H1 (cell line): ENCODE data around the gene NRL. TPM values are rescaled to one million over a fixed set of nuclear protein-coding genes. Genes with fewer than 3 reads are reported as not detected.

Experiments
- SIRT6 ChIP-seq: IDR thresholded peaks from one replicate; pipeline ENCODE4 v1.7.1; 2012; ENCODE audit warnings: low read length, inconsistent platforms
- SP1 ChIP-seq: IDR thresholded peaks from 2 replicates; pipeline ENCODE4 v1.6.1; 2011; ENCODE audit warnings: low read depth, low read length
- ZNF274 ChIP-seq: IDR thresholded peaks from 2 replicates; pipeline ENCODE4 v1.7.0; 2012; ENCODE audit warnings: low read length, borderline replicate concordance; ENCODE audit errors: extremely low read depth
- polyA plus RNA-seq, 7 experiments: library from polyadenylated mRNA; depleted of rRNA in 3 of 7; stranded (reverse) in 5 of 7; unstranded in 2 of 7; fragments of >200 nt in 5 of 7; fragments of 200-250 nt in 2 of 7; gene quantifications; 1 replicate in 5 of 7; 2 replicates in 1 of 7; 4 replicates in 1 of 7; pipeline versions ENCODE4 v1.2.1 to v1.2.3, GENCODE V29; 2011 to 2013; ENCODE audit warnings: missing spikeins in 2 of 7, mixed read lengths in 2 of 7
- total RNA-seq: library from RNA; stranded (reverse); fragmentation: NEBNext Ultra II Directional; extraction: Animal tissue kit (Norgen Biotek cat#: 25700); gene quantifications from 2 replicates; pipeline ENCODE4 v1.2.1, GENCODE V29; 2021

NRL gene
- total and polyA plus RNA-seq, 2 of the 8 experiments (the other 6 are each of a cell fraction or from before 2014, with no cell fraction given) = 1.1 to 2.2 TPM

DNA sequence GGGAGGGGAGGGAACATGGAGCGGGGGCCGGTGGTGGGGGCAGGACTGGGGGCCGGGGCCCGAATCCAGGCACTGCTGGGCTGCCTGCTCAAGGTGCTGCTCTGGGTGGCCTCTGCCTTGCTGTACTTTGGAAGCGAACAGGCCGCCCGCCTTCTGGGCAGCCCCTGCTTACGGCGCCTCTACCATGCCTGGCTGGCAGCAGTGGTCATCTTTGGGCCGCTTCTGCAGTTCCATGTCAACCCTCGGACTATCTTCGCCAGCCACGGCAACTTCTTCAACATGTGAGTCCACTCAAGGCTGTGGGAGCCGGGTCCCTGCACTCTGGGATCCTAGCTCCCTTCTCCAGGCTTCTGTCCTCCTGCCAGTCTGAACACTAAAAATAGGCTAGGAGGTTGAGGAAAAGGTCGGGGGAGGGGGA is 16.8 kb upstream of the NRL start (continued):
- TF ChIP-seq SP1 = no peak
- TF ChIP-seq SIRT6 = no peak
- no peak for TF ChIP-seq ZNF274
- TF ChIP-seq, all 59 proteins: peak for 0
